IMR-90 (cell line): ENCODE results near the gene NTM. TPM values are rescaled to one million over a fixed set of nuclear protein-coding genes. Genes with fewer than 3 reads are reported as not detected.

Source experiments
- ATAC-seq: fragments of 200-7000 bp; cut with Tn5 transposase; 2 replicates; pipeline ENCODE4 v1.9.1; 2020; ENCODE audit warnings: low read depth, mild to moderate bottlenecking, moderate library complexity
- BruUV-seq: library from RNA; stranded (reverse); fragments of 400-500 nt; replicated peaks from 2 replicates; lab custom pipeline; 2021; lab: Mats Ljungman, UMichigan
- CTCF ChIA-PET: fragments of 300-600 bp; formaldehyde crosslinking; extraction: SDS; loops from one replicate; lab custom pipeline; 2021; ENCODE audit warnings: antibody characterized with exemption; lab: Yijun Ruan, JAX
- POLR2A ChIA-PET: fragments of 300-600 bp; sonication (Branson Sonifier 250); formaldehyde crosslinking; loops from one replicate; lab custom pipeline; 2022; ENCODE audit warnings: antibody characterized with exemption; ENCODE audit not compliant: unreplicated experiment; lab: Charles Lee
- DNase-seq: peaks from one replicate; pipeline ENCODE4 v3.0.0; 2013
- H2AFZ ChIP-seq: replicated peaks from 2 replicates; pipeline ENCODE3; 2013; ENCODE audit warnings: low read length, mild to moderate bottlenecking; ENCODE audit not compliant: poor library complexity
- H2AK5ac ChIP-seq: 2 replicates; pipeline ENCODE4 v1.6.1; 2013; ENCODE audit warnings: low read depth, low read length, inconsistent platforms
- H2AK9ac ChIP-seq: replicated peaks from 2 replicates; pipeline ENCODE3; 2013; ENCODE audit warnings: mild to moderate bottlenecking, low read depth, low read length, moderate library complexity; ENCODE audit not compliant: poor library complexity
- H2BK120ac ChIP-seq: 2 replicates; pipeline ENCODE4 v1.6.1; 2013; ENCODE audit warnings: low read depth, low read length, inconsistent platforms
- H2BK15ac ChIP-seq: 3 replicates; pipeline ENCODE4 v1.6.1; 2013; ENCODE audit warnings: low read depth, low read length, inconsistent platforms
- H2BK20ac ChIP-seq: 2 replicates; pipeline ENCODE4 v1.6.1; 2013; ENCODE audit warnings: low read depth, mild to moderate bottlenecking, inconsistent platforms, low read length, moderate library complexity
- H2BK5ac ChIP-seq: 2 replicates; pipeline ENCODE4 v1.6.1; 2013; ENCODE audit warnings: mild to moderate bottlenecking, low read depth, low read length, inconsistent platforms; ENCODE audit not compliant: poor library complexity, severe bottlenecking
- H3K14ac ChIP-seq: replicated peaks from 2 replicates; pipeline ENCODE4 v1.6.1; 2013; ENCODE audit warnings: low read depth, low read length, inconsistent platforms
- H3K18ac ChIP-seq: 2 replicates; pipeline ENCODE4 v1.6.1; 2013; ENCODE audit warnings: low read depth, low read length, control low read depth
- H3K23ac ChIP-seq: 2 replicates; pipeline ENCODE4 v1.6.1; 2013; ENCODE audit warnings: low read depth, low read length, inconsistent platforms
- H3K27ac ChIP-seq: 2 replicates; pipeline ENCODE4 v1.5.1; 2013; ENCODE audit warnings: mild to moderate bottlenecking, control low read depth, low read length; ENCODE audit not compliant: insufficient read depth
- H3K27me3 ChIP-seq: 2 replicates; pipeline ENCODE4 v1.6.1; 2013; ENCODE audit warnings: low read length; ENCODE audit not compliant: control insufficient read depth, insufficient read depth
- H3K36me3 ChIP-seq: 2 replicates; pipeline ENCODE4 v1.6.1; 2013; ENCODE audit warnings: low read length, mixed read lengths; ENCODE audit not compliant: control insufficient read depth, insufficient read depth
- H3K4ac ChIP-seq: 2 replicates; pipeline ENCODE4 v1.6.1; 2013; ENCODE audit warnings: low read depth, low read length, inconsistent platforms
- H3K4me1 ChIP-seq: 2 replicates; pipeline ENCODE4 v1.6.1; 2013; ENCODE audit warnings: low read length, mixed read lengths; ENCODE audit not compliant: control insufficient read depth, insufficient read depth
- H3K4me2 ChIP-seq: 2 replicates; pipeline ENCODE4 v1.6.1; 2013; ENCODE audit warnings: low read depth, mild to moderate bottlenecking, control low read depth, low read length, moderate library complexity
- H3K4me3 ChIP-seq: 2 replicates; pipeline ENCODE4 v1.5.1; 2013; ENCODE audit warnings: low read depth, mild to moderate bottlenecking, control low read depth, low read length, moderate library complexity; ENCODE audit not compliant: insufficient read depth
- H3K56ac ChIP-seq: 2 replicates; pipeline ENCODE4 v1.6.1; 2013; ENCODE audit warnings: low read length, inconsistent platforms; ENCODE audit not compliant: insufficient read depth; ENCODE audit errors: extremely low read depth
- H3K79me1 ChIP-seq, 2 experiments: 2 replicates each; pipeline ENCODE4 v1.6.1; 2013; ENCODE audit warnings: low read length in 2 of 2, inconsistent platforms in 1 of 2, low read depth in 1 of 2
- H3K9ac ChIP-seq: 2 replicates; pipeline ENCODE4 v1.6.1; 2013; ENCODE audit warnings: low read depth, low read length, control low read depth
- H3K9me1 ChIP-seq: 2 replicates; pipeline ENCODE4 v1.6.1; 2013; ENCODE audit warnings: low read length, inconsistent platforms; ENCODE audit not compliant: insufficient read depth
- H3K9me3 ChIP-seq: 2 replicates; pipeline ENCODE4 v1.6.1; 2013; ENCODE audit warnings: low read length; ENCODE audit not compliant: control insufficient read depth, insufficient read depth
- H4K20me1 ChIP-seq: 2 replicates; pipeline ENCODE4 v1.6.1; 2013; ENCODE audit warnings: low read length, inconsistent platforms; ENCODE audit not compliant: insufficient read depth
- H4K5ac ChIP-seq: 2 replicates; pipeline ENCODE4 v1.6.1; 2013; ENCODE audit warnings: mild to moderate bottlenecking, low read depth, low read length, control low read depth
- H4K8ac ChIP-seq, 2 experiments: 2 replicates each; pipeline ENCODE4 v1.6.1; 2013; ENCODE audit warnings: low read depth in 2 of 2, low read length in 2 of 2, control low read depth in 1 of 2, inconsistent platforms in 1 of 2
- H4K91ac ChIP-seq: 2 replicates; pipeline ENCODE4 v1.6.1; 2013; ENCODE audit warnings: low read depth, low read length, inconsistent platforms; ENCODE audit not compliant: insufficient read depth
- BHLHE40 ChIP-seq: fragments of 150-350 bp; IDR thresholded peaks from 2 replicates; pipeline ENCODE4 v1.6.1; 2016; ENCODE audit warnings: mild to moderate bottlenecking, low read depth, low read length
- CHD1 ChIP-seq: IDR thresholded peaks from 2 replicates; pipeline ENCODE4 v1.6.1; 2012; ENCODE audit warnings: low read depth, low read length, improper control_type of control experiment
- FOS ChIP-seq: fragments of 150-350 bp; IDR thresholded peaks from 2 replicates; pipeline ENCODE4 v1.6.1; 2016; ENCODE audit warnings: low read depth, low read length
- MAFK ChIP-seq: IDR thresholded peaks from 2 replicates; pipeline ENCODE4 v1.6.1; 2012; ENCODE audit warnings: low read depth, low read length, improper control_type of control experiment
- MXI1 ChIP-seq: IDR thresholded peaks from 2 replicates; pipeline ENCODE4 v1.6.1; 2012; ENCODE audit warnings: low read depth, mild to moderate bottlenecking, low read length, moderate library complexity, borderline replicate concordance
- NFE2L2 ChIP-seq: fragments of 150-350 bp; IDR thresholded peaks from 2 replicates; pipeline ENCODE4 v1.6.1; 2016; ENCODE audit warnings: low read depth, mild to moderate bottlenecking, low read length
- POLR2A ChIP-seq: IDR thresholded peaks from 2 replicates; pipeline ENCODE4 v1.6.1; 2012; ENCODE audit warnings: mild to moderate bottlenecking, low read depth, low read length
- RAD21 ChIP-seq: IDR thresholded peaks from 2 replicates; pipeline ENCODE4 v1.6.1; 2012; ENCODE audit warnings: low read length, improper control_type of control experiment
- RCOR1 ChIP-seq: IDR thresholded peaks from 2 replicates; pipeline ENCODE4 v1.6.1; 2012; ENCODE audit warnings: mild to moderate bottlenecking, low read length, improper control_type of control experiment; ENCODE audit not compliant: insufficient replicate concordance
- RFX5 ChIP-seq: IDR thresholded peaks from 2 replicates; pipeline ENCODE4 v1.8.0; 2012; ENCODE audit warnings: low read depth, mild to moderate bottlenecking, low read length, moderate library complexity
- SMC3 ChIP-seq: fragments of 150-350 bp; IDR thresholded peaks from 2 replicates; pipeline ENCODE4 v1.6.1; 2016; ENCODE audit warnings: low read depth, mild to moderate bottlenecking, antibody characterized with exemption, low read length, moderate library complexity
- WGBS, 2 experiments: methylation state at CpG; one replicate each; pipeline versions ENCODE4 v1.1.5 to v1.1.7; 2013; ENCODE audit warnings: missing lambda C conversion rate in 2 of 2; ENCODE audit not compliant: insufficient read length in 1 of 2; ENCODE audit errors: extremely low coverage in 2 of 2; 5-methylcytosine and 5-hydroxymethylcytosine counted together
- dilution Hi-C: fragments of 300-500 bp; cut with HindIII; formaldehyde crosslinking; loops from one replicate; pipeline ENCODE4 v1.14.3; 2018; ENCODE audit warnings: low sequenced_read_pairs; ENCODE audit not compliant: unreplicated experiment
- in situ Hi-C: fragments of 300-500 bp; cut with MboI; formaldehyde crosslinking; loops from 3 replicates; pipeline ENCODE4 v1.14.3; 2019; ENCODE audit warnings: low sequenced_read_pairs, inconsistent platforms, mixed read lengths
- intact Hi-C: fragments of 100-400 bp; cut with micrococcal nuclease; formaldehyde crosslinking; loops from 2 replicates; pipeline ENCODE4 v1.10.0; 2022
- polyA plus RNA-seq, 3 experiments: library from polyadenylated mRNA; depleted of rRNA; stranded (reverse); fragments of >200 nt; gene quantifications; 2 replicates each; pipeline ENCODE4 v1.2.3, GENCODE V29; 2012; ENCODE audit warnings: low replicate concordance in 1 of 3
- total RNA-seq: library from RNA; depleted of rRNA; stranded (reverse); fragments of >200 nt; gene quantifications from 2 replicates; pipeline ENCODE4 v1.2.3, GENCODE V29; 2012
- TF ChIP-seq, protein P1 (sequence below): conservative IDR thresholded peaks from 2 replicates; pipeline ENCODE4 v1.5.1; 2012; ENCODE audit warnings: mild to moderate bottlenecking, low read depth, low read length, improper control_type of control experiment
- TF ChIP-seq, protein P2 (sequence below): fragments of 150-350 bp; IDR thresholded peaks from 2 replicates; pipeline ENCODE4 v1.6.1; 2017; ENCODE audit warnings: mild to moderate bottlenecking, antibody characterized with exemption, low read length, low read depth
- TF ChIP-seq, protein P3 (sequence below): fragments of 150-350 bp; IDR thresholded peaks from 2 replicates; pipeline ENCODE4 v1.6.1; 2016; ENCODE audit warnings: low read depth, mild to moderate bottlenecking, low read length, moderate library complexity, borderline replicate concordance

The NTM gene
- total and polyA plus RNA-seq, 2 of the 4 experiments (the other 2 are of a cell fraction): 19.5 to 25.5 TPM

DNA sequence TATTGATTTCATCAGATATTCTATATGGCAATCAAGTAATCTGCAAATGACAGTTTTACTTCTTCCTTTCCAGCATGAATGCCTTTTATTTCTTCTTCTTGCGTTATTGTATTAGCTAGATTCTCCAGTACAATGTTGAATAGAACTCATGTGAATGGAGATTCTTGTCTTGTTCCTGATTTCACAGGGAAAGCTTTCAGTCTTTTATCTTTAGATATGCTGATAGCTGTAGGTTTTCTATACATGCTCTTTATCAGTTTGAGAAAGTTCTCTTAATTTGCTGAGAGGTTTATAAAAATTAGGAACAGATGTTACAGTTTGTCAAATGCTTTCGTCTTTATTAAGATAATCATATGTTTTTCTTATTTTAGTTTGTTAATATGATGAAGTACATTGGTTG is 347.2 kb downstream of the NTM start:
- H3K14ac ChIP-seq: no peak overlapping the region
- no peaks in the 10 kb centered on the region for H3K9me3 ChIP-seq
- no CpG with 5 or more reads among the region's 2 CpGs for WGBS, 2 experiments
- no peak overlapping the region for H4K8ac ChIP-seq
- intact Hi-C loops: no loop called here
- peaks cover 6% of the 10 kb centered on the region for H3K27me3 ChIP-seq
- no peak overlapping the region for H3K27ac ChIP-seq
- H4K20me1 ChIP-seq: no peaks in the 10 kb centered on the region
- H3K36me3 ChIP-seq: no peaks in the 10 kb centered on the region
- H3K79me1 ChIP-seq: no peaks in the 10 kb centered on the region
- ATAC-seq (no peak), DNase-seq (no peak)
- H3K4me3 ChIP-seq: no peak overlapping the region
- H2BK120ac ChIP-seq: no peak overlapping the region
- no peak overlapping the region for H3K9ac ChIP-seq
- in situ Hi-C loops: no loop called here
- 0 out of 2 replicates have a peak, but pooled peaks cover 4% of the 10 kb centered on the region for H3K9me1 ChIP-seq
- H4K91ac ChIP-seq: no peak overlapping the region
- ChIA-PET POLR2A (no interaction called here), CTCF (no interaction called here)
- no peak overlapping the region for H2AK5ac ChIP-seq
- H2AFZ ChIP-seq: no peak overlapping the region
- H2BK15ac ChIP-seq: no peak overlapping the region
- no TSS peak for BruUV-seq
- dilution Hi-C loops: no loop called here
- no peak overlapping the region for H3K56ac ChIP-seq
- no peak overlapping the region for H3K18ac ChIP-seq
- H2BK5ac ChIP-seq: no peak overlapping the region
- no peak overlapping the region for H3K4ac ChIP-seq
- no peak for TF ChIP-seq SMC3
- TF ChIP-seq RFX5: no peak
- no peak for TF ChIP-seq MAFK
- no peak for TF ChIP-seq BHLHE40
- TF ChIP-seq, protein P1, sequence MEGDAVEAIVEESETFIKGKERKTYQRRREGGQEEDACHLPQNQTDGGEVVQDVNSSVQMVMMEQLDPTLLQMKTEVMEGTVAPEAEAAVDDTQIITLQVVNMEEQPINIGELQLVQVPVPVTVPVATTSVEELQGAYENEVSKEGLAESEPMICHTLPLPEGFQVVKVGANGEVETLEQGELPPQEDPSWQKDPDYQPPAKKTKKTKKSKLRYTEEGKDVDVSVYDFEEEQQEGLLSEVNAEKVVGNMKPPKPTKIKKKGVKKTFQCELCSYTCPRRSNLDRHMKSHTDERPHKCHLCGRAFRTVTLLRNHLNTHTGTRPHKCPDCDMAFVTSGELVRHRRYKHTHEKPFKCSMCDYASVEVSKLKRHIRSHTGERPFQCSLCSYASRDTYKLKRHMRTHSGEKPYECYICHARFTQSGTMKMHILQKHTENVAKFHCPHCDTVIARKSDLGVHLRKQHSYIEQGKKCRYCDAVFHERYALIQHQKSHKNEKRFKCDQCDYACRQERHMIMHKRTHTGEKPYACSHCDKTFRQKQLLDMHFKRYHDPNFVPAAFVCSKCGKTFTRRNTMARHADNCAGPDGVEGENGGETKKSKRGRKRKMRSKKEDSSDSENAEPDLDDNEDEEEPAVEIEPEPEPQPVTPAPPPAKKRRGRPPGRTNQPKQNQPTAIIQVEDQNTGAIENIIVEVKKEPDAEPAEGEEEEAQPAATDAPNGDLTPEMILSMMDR: no peak
- TF ChIP-seq RCOR1: no peak
- TF ChIP-seq FOS: no peak
- no peak for TF ChIP-seq MXI1
- TF ChIP-seq, protein P2, sequence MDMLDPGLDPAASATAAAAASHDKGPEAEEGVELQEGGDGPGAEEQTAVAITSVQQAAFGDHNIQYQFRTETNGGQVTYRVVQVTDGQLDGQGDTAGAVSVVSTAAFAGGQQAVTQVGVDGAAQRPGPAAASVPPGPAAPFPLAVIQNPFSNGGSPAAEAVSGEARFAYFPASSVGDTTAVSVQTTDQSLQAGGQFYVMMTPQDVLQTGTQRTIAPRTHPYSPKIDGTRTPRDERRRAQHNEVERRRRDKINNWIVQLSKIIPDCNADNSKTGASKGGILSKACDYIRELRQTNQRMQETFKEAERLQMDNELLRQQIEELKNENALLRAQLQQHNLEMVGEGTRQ: no peak
- TF ChIP-seq RAD21: no peak
- TF ChIP-seq, protein P3, sequence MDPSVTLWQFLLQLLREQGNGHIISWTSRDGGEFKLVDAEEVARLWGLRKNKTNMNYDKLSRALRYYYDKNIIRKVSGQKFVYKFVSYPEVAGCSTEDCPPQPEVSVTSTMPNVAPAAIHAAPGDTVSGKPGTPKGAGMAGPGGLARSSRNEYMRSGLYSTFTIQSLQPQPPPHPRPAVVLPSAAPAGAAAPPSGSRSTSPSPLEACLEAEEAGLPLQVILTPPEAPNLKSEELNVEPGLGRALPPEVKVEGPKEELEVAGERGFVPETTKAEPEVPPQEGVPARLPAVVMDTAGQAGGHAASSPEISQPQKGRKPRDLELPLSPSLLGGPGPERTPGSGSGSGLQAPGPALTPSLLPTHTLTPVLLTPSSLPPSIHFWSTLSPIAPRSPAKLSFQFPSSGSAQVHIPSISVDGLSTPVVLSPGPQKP: no peak
- TF ChIP-seq POLR2A: no peak
- TF ChIP-seq NFE2L2: no peak
- TF ChIP-seq CHD1: no peak
- no peak overlapping the region for H2BK20ac ChIP-seq
- no peaks in the 10 kb centered on the region for H3K4me1 ChIP-seq
- no peak overlapping the region for H4K5ac ChIP-seq
- no peak overlapping the region for H2AK9ac ChIP-seq
- H3K4me2 ChIP-seq: no peak overlapping the region
- no peak overlapping the region for H3K23ac ChIP-seq
